ENCODE results near the gene CCDC57.

The CCDC57 gene

GRCh38 chr17:82058230-82058854 is 154.3 kb downstream of the CCDC57 start:
- no peak for DNase-seq

GRCh38 chr17:82056729-82057621 is 155.7 kb downstream of the CCDC57 start:
- DNase-seq: no peak

GRCh38 chr17:82055965-82056728 is 156.5 kb downstream of the CCDC57 start:
- DNase-seq: no peak

GRCh38 chr17:82055023-82055964 is 157.3 kb downstream of the CCDC57 start:
- no peak for DNase-seq

GRCh38 chr17:82054351-82055022 is 158.2 kb downstream of the CCDC57 start:
- DNase-seq: no peak

GRCh38 chr17:82053556-82054263 is 158.9 kb downstream of the CCDC57 start:
- DNase-seq: no peak

GRCh38 chr17:82053130-82053529 is 159.5 kb downstream of the CCDC57 start:
- no peak for DNase-seq

GRCh38 chr17:82052638-82053059 is 160.0 kb downstream of the CCDC57 start:
- no peak for DNase-seq

GRCh38 chr17:82051776-82052637 is 160.6 kb downstream of the CCDC57 start, which contains the start of the genes GPS1 and RFNG:
Gene GPS1 (plus strand): TSS chr17:82051898. CDS start chr17:82051932, 34 bp downstream.
Gene RFNG (minus strand): TSS chr17:82051811. CDS start chr17:82051766, 45 bp downstream.
- DNase-seq: peak; percentile 84
